Erythroblast (primary cell): ENCODE results near the gene MTX2.

ENCODE experiments used
- GATA1 ChIP-seq: IDR thresholded peaks from 2 replicates; pipeline ENCODE4 v1.6.1; 2011; ENCODE audit warnings: low read depth, mild to moderate bottlenecking, control low read depth, low read length, moderate library complexity
- POLR2A ChIP-seq: IDR thresholded peaks from 2 replicates; pipeline ENCODE4 v1.6.1; 2011; ENCODE audit warnings: mild to moderate bottlenecking, low read length

GRCh38 chr2:176239031-176239430, 30.2 kb upstream of the MTX2 start:
- TF ChIP-seq POLR2A (no peak), GATA1 (no peak)
